Esophagus (tissue), 2 donors: Measurements from ENCODE around the gene RAB5IF. TPM values are rescaled to one million over a fixed set of nuclear protein-coding genes. Genes with fewer than 3 reads are reported as not detected.

ENCODE experiments used
- H3K27ac ChIP-seq, 2 donors: one replicate each; pipeline ENCODE4 v1.5.1; 2013; ENCODE audit warnings: low read depth in 2 of 2, mild to moderate bottlenecking in 2 of 2, inconsistent platforms in 1 of 2, low read length in 1 of 2, moderate library complexity in 1 of 2
- H3K27me3 ChIP-seq, 2 donors: one replicate each; pipeline ENCODE4 v1.6.1; 2013; ENCODE audit warnings: low read length in 2 of 2, control low read depth in 1 of 2, mild to moderate bottlenecking in 1 of 2; ENCODE audit not compliant: insufficient read depth in 2 of 2, control insufficient read depth in 1 of 2
- H3K36me3 ChIP-seq, 2 donors: one replicate each; pipeline ENCODE4 v1.6.1; 2013; ENCODE audit warnings: low read length in 1 of 2; ENCODE audit not compliant: control insufficient read depth in 2 of 2, insufficient read depth in 2 of 2
- H3K4me1 ChIP-seq, 2 donors: one replicate each; pipeline ENCODE4 v1.6.1; 2013; ENCODE audit warnings: low read length in 1 of 2; ENCODE audit not compliant: control insufficient read depth in 2 of 2, insufficient read depth in 2 of 2
- H3K4me3 ChIP-seq, 2 donors: one replicate each; pipeline ENCODE4 v1.5.1; 2013; ENCODE audit warnings: low read length in 2 of 2, mild to moderate bottlenecking in 2 of 2, low read depth in 1 of 2, moderate library complexity in 1 of 2
- H3K9me3 ChIP-seq, 2 donors: one replicate each; pipeline ENCODE4 v1.6.1; 2013; ENCODE audit warnings: mild to moderate bottlenecking in 2 of 2, low read depth in 1 of 2, low read length in 1 of 2, moderate library complexity in 1 of 2; ENCODE audit not compliant: control insufficient read depth in 2 of 2, insufficient read depth in 1 of 2
- WGBS, 2 donors: extraction: QIAGEN DNeasy Blood & Tissue Kit; methylation state at CpG; one replicate each; pipeline ENCODE4 v1.1.7; 2013; 5-methylcytosine and 5-hydroxymethylcytosine counted together
- polyA plus RNA-seq, 2 donors: library from polyadenylated mRNA; stranded (reverse); fragments of 200-250 nt; gene quantifications; one replicate each; pipeline ENCODE4 v1.2.3, GENCODE V29; 2013
- donor health status: healthy with polysubstance abuse.
- donor health status: Bipolar disorder and iron deficiency.

RAB5IF gene
- polyA plus RNA-seq, 2 donors: 262 to 270 TPM

DNA sequence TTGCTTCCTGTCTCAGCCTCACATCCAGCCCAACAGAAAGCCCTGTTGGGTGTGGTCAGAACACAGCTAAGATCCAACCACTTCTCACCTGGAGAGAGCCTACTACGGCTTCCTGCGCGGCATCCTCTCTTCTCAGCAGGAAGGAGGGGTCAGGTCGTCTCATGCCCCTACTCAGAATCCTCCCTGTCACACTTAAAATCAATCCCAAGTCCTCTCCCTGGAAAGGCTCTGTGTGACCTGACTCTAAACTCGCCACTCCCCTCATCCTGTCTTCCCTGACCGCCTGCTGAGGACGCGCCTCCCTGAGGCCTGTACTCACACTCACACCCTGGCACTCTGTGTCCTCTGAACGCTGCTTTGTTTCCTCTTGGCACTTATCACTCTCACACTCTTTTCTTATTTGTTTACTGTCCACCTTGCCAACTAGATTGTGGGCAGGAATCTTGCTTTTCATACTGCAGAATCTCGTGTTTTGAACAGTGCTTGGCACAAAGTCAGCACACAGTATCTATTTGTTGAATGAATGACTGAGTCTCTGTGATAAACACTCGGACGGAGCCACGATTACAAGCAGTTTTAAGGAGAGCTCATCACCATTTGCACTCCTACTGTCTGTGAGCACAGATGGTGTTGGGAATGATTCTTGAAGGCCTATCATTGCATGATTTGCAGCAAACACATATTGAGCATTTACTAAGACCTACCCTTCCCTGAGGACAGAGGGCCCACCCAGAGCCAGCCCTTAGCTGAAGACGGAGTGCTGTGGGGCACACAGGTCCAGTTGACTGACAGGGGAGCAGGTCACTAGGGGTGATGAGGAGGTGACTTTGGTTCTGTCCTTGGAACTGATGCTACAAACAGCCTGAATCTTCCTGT lies 18.7 kb downstream of the RAB5IF start:
- 43 to 57% methylated on average over 14 of the region's 14 CpGs for WGBS, 2 donors
- peaks cover 0 to 2% of the 10 kb centered on the region in 2 donors for H3K4me1 ChIP-seq
- no peak overlapping the region for H3K4me3 ChIP-seq
- H3K9me3 ChIP-seq: no peaks in the 10 kb centered on the region
- no peak overlapping the region for H3K27ac ChIP-seq
- no peaks in the 10 kb centered on the region for H3K36me3 ChIP-seq
- H3K27me3 ChIP-seq: no peaks in the 10 kb centered on the region

DNA sequence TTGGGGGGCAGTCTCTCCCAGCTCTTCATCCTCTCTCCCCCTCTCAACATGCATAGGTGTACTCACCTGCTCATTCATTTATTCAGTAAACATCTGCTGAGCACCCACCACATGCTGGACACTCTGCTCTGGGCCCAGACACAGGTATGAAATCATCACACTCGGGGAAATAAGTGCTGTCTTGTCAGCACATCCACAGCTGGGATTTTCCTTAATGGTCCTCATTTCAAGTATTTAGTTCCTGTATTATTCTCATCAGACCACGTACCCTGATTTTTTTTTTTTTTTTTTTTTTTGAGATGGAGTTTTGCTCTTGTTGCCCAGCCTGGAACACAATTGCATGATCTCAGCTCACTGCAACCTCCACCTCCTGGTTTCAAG lies 19.4 kb downstream of the RAB5IF start:
- WGBS, 2 donors: 76 to 85% methylated on average over 2 of the region's 2 CpGs
- H3K27me3 ChIP-seq: no peaks in the 10 kb centered on the region
- H3K27ac ChIP-seq: no peak overlapping the region
- H3K9me3 ChIP-seq: no peaks in the 10 kb centered on the region
- H3K36me3 ChIP-seq: no peaks in the 10 kb centered on the region
- H3K4me3 ChIP-seq: no peak overlapping the region
- peaks cover 0 to 2% of the 10 kb centered on the region in 2 donors for H3K4me1 ChIP-seq

DNA sequence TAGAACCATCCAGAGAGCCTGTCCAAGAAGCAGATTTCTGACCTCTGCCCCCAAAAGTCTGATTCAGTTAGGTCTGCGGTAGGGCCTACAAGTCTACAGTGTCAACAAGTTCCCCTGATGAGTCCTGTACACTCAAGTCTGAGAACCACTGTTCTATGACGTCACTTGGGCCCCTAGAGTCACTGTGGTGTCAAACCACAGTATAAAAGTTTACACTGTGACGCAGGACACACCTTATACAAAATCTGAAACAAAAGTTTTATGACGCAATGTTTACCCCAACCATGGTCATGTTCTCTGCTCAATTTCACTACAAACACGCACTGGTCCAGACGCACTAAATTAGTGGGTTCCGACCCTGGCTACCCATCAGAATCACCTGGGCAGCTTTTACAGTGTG lies 22.5 kb downstream of the RAB5IF start:
- no peak overlapping the region for H3K27ac ChIP-seq
- no peak overlapping the region for H3K4me3 ChIP-seq
- H3K9me3 ChIP-seq: no peaks in the 10 kb centered on the region
- H3K27me3 ChIP-seq: no peaks in the 10 kb centered on the region
- 86 to 89% methylated on average over 7 of the region's 7 CpGs for WGBS, 2 donors
- peaks cover 0 to under 1% of the 10 kb centered on the region in 2 donors for H3K36me3 ChIP-seq
- peaks cover 0 to 2% of the 10 kb centered on the region in 2 donors for H3K4me1 ChIP-seq

DNA sequence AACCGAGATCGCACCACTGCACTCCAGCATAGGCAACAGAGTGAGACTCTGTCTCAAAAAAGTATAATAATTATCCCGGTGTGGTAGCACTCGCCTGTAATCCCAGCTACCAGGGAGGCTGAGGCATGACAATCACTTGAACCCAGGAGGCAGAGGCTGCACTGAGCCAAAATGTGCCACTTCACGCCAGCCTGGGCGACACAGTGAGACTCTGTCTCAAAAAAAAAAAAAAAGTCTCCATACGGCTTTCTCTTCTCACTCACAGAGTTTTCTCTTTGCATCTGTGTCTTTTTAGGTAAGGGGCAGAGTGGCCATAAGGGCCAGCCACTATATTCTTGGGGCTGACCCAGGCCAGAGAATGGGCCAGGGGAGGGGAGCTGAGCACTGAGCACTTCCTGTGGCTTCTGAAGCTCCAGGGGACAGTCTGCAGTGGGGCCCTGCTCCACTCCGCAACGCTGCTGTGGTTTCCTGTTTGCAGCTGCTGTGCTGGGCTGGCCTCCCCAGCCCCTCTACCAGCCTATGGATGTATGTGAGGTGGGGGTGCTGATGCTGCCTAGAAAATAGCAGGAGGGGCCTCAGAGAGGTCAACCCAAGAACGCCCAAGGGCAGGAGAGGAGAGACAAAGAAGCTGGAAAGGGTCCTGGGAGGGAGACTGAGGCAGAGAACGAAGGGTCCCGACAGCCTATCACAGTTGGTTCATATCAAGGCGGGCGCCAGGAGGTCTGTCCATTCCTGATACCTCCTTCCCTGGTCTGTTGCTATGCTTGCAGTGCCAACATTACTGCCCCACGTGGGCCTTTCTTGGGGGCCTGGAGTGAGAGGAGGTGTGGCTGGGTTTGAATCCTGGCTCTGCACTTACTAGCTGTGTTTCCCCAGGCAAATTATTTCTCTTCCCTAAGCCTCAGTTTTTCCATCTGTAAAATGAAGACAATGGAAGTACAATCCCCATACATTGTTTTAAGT lies 24.4 kb downstream of the RAB5IF start:
- Histone ChIP-seq H3K27ac (no peak overlapping the region), H3K27me3 (no peaks in the 10 kb centered on the region), H3K9me3 (no peaks in the 10 kb centered on the region), H3K4me1 (no peaks in the 10 kb centered on the region), H3K36me3 (peaks cover 0 to 3% of the 10 kb centered on the region in 2 donors), H3K4me3 (no peak overlapping the region)
- 75 to 76% methylated on average over 15 of the region's 15 CpGs for WGBS, 2 donors

DNA sequence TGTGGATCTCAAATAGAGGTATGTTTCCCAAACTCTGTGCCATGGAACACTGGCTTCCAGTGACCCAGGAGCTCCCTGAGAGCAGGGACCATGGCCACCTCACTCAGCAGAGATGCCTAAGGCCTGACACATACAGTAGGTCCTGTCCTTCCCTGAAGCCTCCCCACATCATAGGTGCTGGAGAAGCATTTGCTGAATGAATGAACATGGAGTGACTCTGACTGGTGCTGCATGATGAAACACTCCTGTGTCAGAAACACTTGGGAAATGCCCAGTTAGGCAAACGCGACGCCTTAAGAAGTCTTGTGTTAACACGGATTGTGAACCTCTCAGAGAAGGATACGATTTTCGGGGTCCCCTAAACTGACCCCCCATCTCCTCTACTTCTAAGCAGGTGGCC lies 26.1 kb downstream of the RAB5IF start:
- Histone ChIP-seq H3K4me3 (no peak overlapping the region), H3K36me3 (peaks cover 0 to 3% of the 10 kb centered on the region in 2 donors), H3K27me3 (no peaks in the 10 kb centered on the region), H3K9me3 (no peaks in the 10 kb centered on the region), H3K4me1 (no peaks in the 10 kb centered on the region), H3K27ac (no peak overlapping the region)
- WGBS, 2 donors: 88 to 91% methylated on average over 6 of the region's 6 CpGs

DNA sequence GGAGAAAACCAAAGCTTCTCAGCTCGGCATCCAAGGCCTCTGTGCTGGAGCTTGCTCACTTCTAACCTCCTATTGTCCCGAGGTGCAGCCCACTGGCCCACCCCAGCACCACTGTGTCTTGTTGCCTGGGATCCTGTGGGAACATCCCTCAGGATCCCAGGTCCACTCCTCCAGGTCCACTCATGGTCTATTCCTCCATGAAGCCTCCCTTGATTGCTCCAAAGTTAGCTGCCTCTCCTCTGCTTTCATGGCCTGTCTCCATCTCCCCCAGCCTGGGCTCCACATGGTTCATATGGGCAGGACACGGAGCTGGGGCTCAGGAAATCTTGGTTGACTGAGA lies 26.5 kb downstream of the RAB5IF start:
- Histone ChIP-seq H3K27ac (no peak overlapping the region), H3K9me3 (no peaks in the 10 kb centered on the region), H3K27me3 (no peaks in the 10 kb centered on the region), H3K4me1 (no peaks in the 10 kb centered on the region), H3K36me3 (peaks cover 0 to 3% of the 10 kb centered on the region in 2 donors), H3K4me3 (no peak overlapping the region)
- 83 to 84% methylated on average over 3 of the region's 3 CpGs for WGBS, 2 donors

DNA sequence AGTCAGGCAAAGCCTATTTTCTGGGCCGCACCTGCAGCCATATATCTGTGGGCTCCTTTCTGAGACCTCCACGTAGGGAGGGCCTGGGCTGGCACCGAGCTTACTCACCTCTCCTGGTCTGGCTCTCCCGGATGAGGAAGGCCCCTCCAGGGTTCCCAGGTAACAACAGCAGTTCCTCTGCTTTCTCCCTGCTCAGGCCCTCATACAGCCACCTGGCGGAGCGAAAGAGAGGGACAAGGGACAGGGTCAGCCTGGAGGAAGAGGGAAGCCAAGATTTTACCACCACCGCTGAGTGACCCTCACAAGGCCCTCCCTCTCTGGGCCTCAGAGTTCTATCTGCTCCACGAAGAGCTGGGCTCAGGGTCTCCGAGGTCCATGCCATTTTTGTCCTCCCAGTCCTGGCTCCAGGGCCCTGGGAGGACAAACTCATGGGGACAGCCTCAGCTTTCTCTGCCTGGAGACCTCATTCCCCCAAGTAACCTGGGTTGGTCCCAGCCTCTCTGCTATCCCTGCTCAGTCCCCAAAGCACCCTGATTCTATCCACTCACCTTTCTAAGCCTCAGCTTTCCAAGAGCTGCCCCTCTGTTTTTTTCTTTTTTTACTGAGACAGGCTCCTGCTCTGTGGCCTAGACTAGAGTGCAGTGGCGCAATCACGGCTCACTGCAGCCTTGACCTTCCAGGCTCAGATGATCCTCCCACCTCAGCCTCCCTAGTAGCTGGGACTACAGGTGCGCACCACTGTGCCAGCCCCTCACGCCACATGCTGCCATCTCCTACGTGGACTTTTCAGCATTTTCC lies 27.1 kb downstream of the RAB5IF start:
- H3K4me1 ChIP-seq: no peaks in the 10 kb centered on the region
- no peak overlapping the region for H3K27ac ChIP-seq
- H3K4me3 ChIP-seq: no peak overlapping the region
- H3K27me3 ChIP-seq: no peaks in the 10 kb centered on the region
- peaks cover 0 to 3% of the 10 kb centered on the region in 2 donors for H3K36me3 ChIP-seq
- H3K9me3 ChIP-seq: no peaks in the 10 kb centered on the region
- WGBS, 2 donors: 82 to 88% methylated on average over 14 of the region's 14 CpGs

DNA sequence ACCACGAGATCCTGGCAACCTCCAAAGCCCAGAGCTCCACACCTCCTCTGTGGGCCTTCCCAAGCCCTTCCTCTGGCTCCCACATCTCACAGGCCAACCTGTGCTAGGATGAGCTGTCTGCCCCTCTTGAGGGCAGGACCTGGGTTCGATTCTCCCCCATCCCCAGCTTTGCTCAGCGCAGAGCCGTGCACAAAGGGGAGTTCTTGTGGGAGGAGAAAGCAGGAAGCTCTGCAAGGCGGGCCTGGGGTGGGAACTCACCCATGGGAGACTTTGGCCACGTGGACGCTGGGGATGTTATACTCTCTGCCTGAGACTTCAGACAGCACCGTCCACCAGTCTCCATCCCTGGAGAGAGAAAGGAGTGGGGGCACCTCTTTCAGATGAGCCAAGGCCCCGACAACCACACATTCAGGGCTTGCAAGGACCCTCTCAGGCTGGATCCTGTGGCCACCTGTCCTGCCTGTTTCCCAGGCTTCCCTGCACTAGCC lies 27.8 kb downstream of the RAB5IF start:
- Histone ChIP-seq H3K36me3 (peaks cover 0 to 3% of the 10 kb centered on the region in 2 donors), H3K27ac (no peak overlapping the region), H3K4me3 (no peak overlapping the region), H3K4me1 (no peaks in the 10 kb centered on the region), H3K27me3 (no peaks in the 10 kb centered on the region), H3K9me3 (no peaks in the 10 kb centered on the region)
- 82 to 83% methylated on average over 9 of the region's 9 CpGs for WGBS, 2 donors

DNA sequence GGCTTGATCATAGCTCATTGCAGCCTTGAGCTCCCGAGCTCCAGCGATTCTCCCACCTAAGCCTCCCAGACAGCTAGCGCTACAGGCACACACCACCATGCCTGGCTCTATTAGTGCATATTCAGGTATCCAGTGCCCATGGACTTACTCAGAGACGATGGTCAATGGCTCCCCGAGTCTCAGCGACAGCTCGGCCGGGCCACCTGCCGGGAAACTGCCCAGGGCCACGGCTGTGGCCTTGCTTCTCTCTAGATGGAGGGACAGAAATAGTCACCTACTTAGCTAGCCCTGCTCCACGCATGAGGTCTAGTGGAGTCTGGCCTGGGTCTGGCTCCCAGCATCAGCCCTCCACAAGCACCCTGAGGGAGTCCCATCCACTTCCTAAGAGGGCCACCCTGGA lies 28.8 kb downstream of the RAB5IF start:
- Histone ChIP-seq H3K9me3 (no peaks in the 10 kb centered on the region), H3K4me3 (no peak overlapping the region), H3K4me1 (no peaks in the 10 kb centered on the region), H3K27me3 (no peaks in the 10 kb centered on the region), H3K27ac (no peak overlapping the region), H3K36me3 (peaks cover 0 to 3% of the 10 kb centered on the region in 2 donors)
- 94 to 96% methylated on average over 11 of the region's 11 CpGs for WGBS, 2 donors
